Inflammatory macrophage treated with lipopolysaccharide for 1 hour (primary cell): Measurements from ENCODE around the gene POLE2.
"Not testable (repeated sequence)": the region's sequence is repeated elsewhere in the genome, so short reads cannot be mapped to it uniquely, and the experiment has no call there.

Source experiments
- DNase-seq, 2 donors: peaks; one replicate each; pipeline ENCODE4 v3.0.0-alpha.2; 2020 to 2022

The POLE2 gene

GRCh38 chr14:49657500-49657899 lies 30.5 kb downstream of the POLE2 start:
- not testable (repeated sequence) for DNase-seq

- DNase-seq, result no peak
These were observed 33.5 kb downstream of the POLE2 start for GRCh38 chr14:49654511-49654910.

- no peak for DNase-seq
These were observed 34.5 kb downstream of the POLE2 start for GRCh38 chr14:49653508-49653907.

DNA sequence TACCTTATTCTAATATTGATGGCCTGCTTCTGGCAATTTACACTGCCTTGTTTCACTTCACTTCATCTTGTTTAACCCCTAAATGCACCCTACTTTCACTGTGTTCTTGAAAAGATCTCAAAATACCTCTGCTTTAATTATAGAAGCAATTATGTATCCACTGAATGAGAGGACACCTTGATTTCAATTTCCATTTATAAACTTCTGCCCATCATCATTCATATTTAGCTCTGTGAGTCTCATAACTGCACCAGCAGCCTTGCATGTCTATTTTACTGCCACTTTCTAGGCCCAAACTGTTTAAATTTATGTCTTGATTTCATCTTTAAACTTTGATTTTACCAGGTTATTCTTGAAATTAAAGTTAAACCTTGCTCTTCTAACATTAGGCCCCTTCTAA lies 45.9 kb downstream of the POLE2 start:
- no peak for DNase-seq

DNA sequence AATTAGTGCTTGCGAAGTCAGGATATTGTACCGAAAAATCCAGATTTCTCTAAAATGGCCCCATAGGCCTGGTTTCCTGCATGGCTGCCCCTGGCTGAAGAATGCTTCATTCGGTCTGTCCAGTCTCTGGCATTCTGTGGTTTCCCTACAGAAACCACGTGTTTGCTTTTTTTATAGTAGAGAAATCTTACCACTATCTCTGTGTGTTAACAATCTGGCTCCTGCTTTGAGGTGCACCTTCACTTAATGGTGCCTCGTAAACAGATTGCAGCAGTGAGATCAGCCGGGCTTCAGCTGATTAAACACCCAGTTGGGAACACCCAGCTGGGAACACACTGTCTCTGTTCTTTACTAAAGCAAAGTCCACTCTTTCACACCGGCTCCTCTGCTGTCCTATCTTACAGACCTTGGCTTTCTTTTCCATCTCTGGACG lies 46.3 kb downstream of the POLE2 start:
- no peak for DNase-seq

DNA sequence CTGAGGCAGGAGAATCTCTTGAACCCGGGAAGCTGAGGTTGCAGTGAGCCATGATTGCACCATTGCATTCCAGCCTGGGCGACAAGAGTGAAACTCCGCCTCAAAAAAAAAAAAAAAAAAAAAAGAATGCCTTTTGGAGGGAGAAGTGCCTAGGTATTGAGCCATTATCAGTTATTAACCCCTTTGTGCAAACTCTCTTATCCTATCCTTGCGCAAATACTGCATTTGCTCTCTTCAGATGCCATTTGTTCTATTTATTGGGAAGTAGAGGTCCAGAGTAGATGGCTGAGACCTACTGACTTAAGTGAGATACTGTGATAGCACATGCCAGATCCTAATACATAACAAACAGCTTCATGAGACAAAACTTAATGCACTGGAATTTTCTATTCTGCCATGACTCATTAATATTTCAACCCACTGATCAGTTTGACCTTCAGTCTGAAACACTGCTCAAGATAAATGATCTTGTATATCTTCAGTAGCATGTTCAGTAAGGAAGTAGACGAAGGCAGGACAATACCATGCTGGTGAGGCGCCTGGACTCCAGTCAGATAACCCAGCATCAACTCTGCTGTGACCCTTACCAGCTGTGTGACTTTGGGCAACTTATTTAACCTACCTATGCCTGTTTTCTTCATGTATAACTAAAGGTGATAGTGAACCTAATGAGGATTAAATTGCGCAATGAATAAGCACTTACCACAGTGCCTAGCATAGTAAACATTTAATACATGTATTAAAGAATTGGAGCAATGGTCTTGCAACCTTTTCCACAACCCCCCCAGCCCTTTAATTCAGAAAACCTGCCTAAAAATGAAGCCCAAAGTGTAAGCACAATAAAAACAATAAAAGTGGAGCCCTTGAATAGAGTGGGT lies 47.2 kb downstream of the POLE2 start:
- no peak for DNase-seq

GRCh38 chr14:49637534-49638078 lies 50.4 kb downstream of the POLE2 start:
- no peak for DNase-seq

GRCh38 chr14:49636866-49637265 lies 51.1 kb downstream of the POLE2 start:
- no peak for DNase-seq

- DNase-seq, result peak; percentile 38
These were observed 53.3 kb downstream of the POLE2 start, which contains the start of gene DNAAF2 for GRCh38 chr14:49634547-49635334. TSS of gene DNAAF2 (minus strand) at chr14:49635244. CDS start at chr14:49635149, 95 bp downstream.

DNA sequence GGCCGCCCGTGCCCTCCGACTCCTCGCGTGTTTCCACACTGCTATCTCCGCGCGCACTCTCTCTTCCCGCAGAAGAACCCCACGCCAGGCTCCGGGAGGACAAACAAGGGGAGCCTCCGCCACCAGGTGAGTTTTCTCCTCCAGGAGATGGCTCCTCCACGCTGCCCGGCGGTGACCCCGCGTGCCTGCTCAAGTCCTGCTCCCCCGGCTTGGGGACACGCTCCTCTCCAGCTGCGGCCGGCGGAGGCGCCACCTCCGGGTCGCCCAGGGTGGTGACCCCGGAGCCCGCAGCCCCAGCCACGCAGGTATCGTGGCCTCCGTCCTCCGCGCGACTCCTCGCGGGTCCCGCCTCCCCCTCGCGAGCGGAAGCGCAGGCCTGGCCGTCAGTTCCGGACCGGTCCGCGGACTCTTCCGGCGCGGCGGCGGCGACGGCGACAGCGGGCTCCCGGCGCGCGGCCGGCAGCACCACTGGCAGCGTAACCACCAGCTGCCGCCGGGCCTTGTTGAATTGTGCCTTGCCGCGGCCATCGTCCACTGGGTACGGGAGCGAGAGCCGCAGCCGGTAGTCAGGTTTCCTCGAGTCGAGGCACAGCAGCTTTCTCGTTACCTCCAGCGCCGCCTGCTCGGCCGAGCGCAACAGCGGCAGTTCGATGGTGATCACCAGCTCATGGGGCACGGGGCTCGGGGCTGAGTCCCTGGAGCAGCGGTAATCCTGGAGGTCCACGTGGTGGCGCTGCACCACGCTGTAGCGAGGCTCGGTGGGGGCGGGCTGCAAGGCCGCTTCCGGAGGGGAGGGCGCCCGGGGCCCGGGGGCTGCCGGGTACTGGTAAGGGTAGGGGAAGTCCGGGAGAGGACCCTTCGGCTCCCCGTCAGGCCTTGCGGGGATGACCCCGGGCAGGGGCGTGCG lies 54.1 kb downstream of the POLE2 start:
- DNase-seq, result peak; percentile 89 to 90

DNA sequence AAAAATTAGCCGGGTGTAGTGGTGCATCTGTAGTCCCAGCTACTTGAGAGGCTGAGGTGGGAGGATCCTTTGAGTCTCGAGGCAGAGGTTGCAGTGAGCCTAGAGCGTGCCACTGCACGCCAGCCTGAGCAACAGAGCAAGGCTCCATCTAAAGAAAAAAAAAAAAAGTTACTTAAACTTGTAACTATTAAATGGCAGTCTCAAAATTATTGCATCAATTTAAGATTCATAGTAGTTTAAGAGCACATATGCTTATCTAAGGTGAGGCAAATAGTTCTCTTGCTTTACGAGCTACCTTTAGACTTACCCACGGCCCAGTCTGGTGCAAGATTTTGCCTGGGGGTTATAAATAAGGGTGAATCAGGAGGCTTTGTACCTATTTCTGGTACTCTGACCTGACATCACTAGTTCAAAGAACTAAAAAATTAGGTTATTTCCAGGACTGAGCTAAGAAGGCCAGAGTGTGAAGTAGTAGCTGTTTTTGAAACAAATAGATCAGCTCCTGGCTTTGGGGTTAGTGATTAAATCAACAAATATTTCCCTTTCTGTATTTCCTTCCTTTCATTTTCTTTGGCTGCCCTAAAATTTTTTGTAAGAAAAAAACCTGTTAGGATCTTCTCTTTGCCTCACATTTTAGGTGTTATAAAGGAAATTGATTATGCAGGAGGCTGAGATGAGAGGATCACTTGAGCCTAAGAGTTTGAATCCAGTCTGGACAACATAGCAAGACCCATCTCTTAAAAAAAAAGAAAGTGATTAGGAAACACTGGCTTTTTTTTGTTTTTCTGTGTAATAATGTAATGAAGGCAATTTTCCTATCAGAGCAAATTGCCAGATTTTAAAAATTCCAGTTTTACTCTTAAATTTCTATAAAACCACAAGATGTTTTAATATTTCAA lies 63.8 kb downstream of the POLE2 start:
- peak; percentile 63 to 78 for DNase-seq

GRCh38 chr14:49623387-49623786 lies 64.6 kb downstream of the POLE2 start:
- no peak for DNase-seq

DNA sequence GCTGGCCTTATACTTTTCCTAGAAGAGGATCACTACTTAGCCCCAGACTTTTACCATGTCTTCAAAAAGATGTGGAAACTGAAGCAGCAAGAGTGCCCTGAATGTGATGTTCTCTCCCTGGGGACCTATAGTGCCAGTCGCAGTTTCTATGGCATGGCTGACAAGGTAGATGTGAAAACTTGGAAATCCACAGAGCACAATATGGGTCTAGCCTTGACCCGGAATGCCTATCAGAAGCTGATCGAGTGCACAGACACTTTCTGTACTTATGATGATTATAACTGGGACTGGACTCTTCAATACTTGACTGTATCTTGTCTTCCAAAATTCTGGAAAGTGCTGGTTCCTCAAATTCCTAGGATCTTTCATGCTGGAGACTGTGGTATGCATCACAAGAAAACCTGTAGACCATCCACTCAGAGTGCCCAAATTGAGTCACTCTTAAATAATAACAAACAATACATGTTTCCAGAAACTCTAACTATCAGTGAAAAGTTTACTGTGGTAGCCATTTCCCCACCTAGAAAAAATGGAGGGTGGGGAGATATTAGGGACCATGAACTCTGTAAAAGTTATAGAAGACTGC lies 65.9 kb downstream of the POLE2 start:
- DNase-seq, result no peak

- DNase-seq, result peak; percentile 72 to 77
These were observed 66.7 kb downstream of the POLE2 start for GRCh38 chr14:49621114-49621881.

DNA sequence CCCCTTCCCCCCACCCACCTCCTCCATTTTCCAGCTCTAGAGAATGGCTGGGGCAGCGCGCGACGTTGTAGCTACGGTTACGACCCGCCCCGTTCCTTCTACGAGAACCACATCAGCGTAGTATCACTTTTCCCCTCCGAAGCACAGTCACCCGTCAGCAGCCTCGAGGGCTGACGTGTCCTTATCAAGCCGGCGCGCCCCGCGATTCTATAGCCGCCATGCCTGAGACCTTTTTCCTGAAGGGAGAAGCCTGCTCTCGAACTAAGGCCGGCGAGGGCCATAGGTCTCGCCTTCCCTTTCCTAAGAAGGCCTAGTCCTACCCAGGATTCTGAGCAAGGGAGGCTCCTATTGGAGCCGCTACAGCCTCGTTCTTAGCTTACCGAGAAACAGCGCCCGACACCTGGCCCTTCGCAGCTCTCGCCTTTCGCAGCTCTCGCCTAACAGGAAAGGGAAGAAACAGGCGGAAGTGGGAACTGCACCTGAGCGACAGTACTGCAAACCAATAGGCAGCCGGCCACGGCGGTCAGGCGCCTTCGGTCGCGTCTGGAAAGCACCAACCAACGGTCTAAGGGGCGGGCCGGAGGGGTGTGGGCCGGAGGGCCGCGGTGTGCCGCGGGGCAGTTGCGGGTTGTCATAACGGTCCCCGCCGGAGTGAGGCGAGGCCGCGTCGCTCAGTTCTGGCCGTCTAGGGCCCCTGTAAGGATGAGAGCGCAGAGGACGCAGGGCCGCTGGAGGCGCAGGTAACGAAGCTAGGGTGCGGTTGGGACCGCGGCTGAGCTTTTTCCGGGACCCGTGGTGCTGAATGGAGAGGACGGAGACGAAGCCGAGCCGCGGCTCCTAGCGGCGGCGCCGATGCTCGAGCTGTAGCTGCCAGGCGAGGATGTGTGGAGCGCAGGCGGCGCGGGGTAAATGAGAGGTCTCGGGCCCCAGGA lies 67.6 kb downstream of the POLE2 start, which contains the start of the genes MGAT2 and RPL36AL:
Gene MGAT2 (plus strand): TSS at position 618 of the 932 bp plus-strand sequence. CDS start 470 bp downstream, outside the sequence.
Gene RPL36AL (minus strand): TSS at position 445 of the 932 bp plus-strand sequence. CDS start 1,522 bp downstream, outside the sequence.
- peak; percentile 96 to 97 for DNase-seq

DNA sequence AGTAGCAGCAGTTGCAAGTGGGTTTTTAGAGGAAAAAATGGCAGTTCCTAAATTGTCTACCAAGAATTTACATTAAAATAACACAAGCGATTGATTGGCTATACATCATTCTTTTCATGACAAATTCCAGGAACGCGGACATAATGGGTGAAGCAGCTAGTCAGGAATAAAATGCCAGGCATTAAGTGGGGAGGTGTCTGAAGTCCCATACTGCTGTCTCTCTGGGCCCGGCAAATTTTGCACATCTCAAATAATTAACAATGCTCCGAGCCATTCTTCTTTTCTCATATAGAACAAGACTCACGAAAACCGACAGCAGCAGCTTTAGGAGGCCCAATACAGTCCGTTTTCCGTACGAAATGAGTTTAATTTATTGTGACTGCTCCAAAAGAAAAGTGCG lies 68.3 kb downstream of the POLE2 start:
- no peak for DNase-seq

DNA sequence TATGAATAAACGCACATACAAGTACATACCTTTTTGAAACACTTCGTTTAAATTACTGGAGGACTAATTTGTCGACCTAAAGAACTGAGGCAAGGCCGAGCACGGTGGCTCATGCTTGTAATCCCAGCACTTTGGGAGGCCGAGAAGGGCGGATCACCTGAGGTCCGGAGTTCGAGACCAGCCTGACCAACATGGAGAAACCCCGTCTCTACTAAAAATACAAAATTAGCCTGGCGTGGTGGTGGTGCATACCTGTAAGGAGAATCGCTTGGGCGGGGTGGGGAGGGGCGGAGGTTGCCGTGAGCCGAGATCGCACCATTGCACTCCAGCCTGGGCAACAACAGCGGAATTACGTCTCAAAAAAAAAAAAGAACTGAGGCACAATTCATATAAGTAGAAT lies 68.7 kb downstream of the POLE2 start:
- not testable (repeated sequence) for DNase-seq

- DNase-seq, result no peak
These were observed 70.0 kb downstream of the POLE2 start for GRCh38 chr14:49617852-49618519.
